Rectal smooth muscle tissue (tissue), 1 donor: ENCODE data around the gene SIM2.

Experiments
- H3K27ac ChIP-seq: one replicate; pipeline ENCODE4 v1.7.0; 2013; ENCODE audit warnings: low read depth, low read length, inconsistent platforms
- H3K27me3 ChIP-seq: one replicate; pipeline ENCODE4 v1.7.0; 2013; ENCODE audit warnings: low read length; ENCODE audit not compliant: control insufficient read depth, insufficient read depth
- H3K36me3 ChIP-seq: one replicate; pipeline ENCODE4 v1.7.0; 2013; ENCODE audit warnings: low read length; ENCODE audit not compliant: control insufficient read depth, insufficient read depth
- H3K4me1 ChIP-seq: one replicate; pipeline ENCODE4 v1.7.0; 2013; ENCODE audit warnings: low read length; ENCODE audit not compliant: control insufficient read depth, insufficient read depth
- H3K4me3 ChIP-seq: one replicate; pipeline ENCODE4 v1.7.0; 2013; ENCODE audit warnings: low read length
- H3K9ac ChIP-seq: one replicate; pipeline ENCODE4 v1.7.0; 2013; ENCODE audit warnings: low read length

SIM2 gene

GRCh38 chr21:36759348-36760083, 60.6 kb downstream of the SIM2 start:
- Histone ChIP-seq H3K27me3 (no peaks in the 10 kb centered on the region), H3K4me3 (no peak overlapping the region), H3K36me3 (no peaks in the 10 kb centered on the region), H3K4me1 (no peaks in the 10 kb centered on the region), H3K9ac (no peak overlapping the region), H3K27ac (no peak overlapping the region)

DNA sequence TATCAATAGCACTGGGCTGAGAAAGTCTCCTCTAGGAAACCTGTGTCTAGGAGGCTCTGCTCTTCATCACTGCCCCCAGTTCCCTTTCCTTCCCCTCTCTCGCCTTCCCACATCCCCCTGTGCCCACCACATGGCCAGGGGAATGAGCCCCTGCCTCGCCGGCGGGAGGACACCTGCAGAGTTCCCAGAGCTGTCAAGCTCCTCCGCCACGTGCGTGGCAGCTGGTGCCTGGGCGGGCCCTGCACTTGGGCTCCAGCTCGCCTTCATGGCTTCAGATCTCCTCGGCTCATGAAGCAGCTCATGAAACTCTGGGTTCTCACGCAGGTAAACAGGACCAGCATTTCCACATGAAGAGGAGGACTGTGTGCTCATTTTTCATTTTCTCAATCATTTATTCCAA, 62.8 kb downstream of the SIM2 start:
- H3K4me3 ChIP-seq = no peak overlapping the region
- H3K27me3 ChIP-seq = no peaks in the 10 kb centered on the region
- no peak overlapping the region for H3K9ac ChIP-seq
- H3K27ac ChIP-seq = no peak overlapping the region
- H3K4me1 ChIP-seq = no peaks in the 10 kb centered on the region
- no peaks in the 10 kb centered on the region for H3K36me3 ChIP-seq

DNA sequence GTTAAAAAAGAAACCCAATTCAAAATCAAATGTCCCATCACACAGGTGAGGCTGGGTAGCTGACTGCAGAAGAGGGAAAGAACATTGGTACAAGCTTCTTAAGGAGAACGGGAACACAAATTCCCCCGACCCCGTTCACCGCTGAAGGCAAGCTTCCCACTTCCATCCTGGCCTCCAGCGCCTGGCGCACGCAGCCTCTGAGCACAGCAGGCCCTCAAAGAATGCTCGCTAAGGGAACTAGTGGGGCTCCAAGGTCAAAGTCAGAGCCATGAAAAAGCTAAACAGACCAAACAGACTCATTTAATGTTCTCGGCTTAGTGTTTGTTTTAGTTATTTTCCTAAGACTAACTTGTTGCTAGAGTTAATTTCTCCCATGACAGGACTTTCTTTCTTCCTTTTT, 63.7 kb downstream of the SIM2 start:
- Histone ChIP-seq H3K27me3 (no peaks in the 10 kb centered on the region), H3K9ac (no peak overlapping the region), H3K4me3 (no peak overlapping the region), H3K27ac (no peak overlapping the region), H3K36me3 (no peaks in the 10 kb centered on the region), H3K4me1 (no peaks in the 10 kb centered on the region)

DNA sequence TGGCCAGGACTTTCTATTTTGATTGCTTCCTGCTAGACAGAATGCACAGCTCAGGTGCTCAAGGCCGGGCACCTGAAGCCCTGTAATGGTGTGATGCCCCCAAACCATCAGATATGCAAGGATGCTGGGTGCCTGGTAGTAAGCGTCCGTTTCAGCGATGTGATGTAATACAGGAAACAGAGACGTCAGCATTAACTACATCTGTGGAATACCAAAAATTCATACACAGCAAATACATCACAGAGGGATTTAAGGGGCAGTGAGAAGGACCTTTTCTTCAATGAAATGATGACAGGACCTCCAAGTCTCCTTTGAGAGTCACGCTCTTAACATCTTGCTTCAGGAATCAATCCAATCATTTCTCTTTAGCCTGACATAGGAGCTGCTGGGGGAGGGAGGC, 64.4 kb downstream of the SIM2 start:
- no peaks in the 10 kb centered on the region for H3K4me1 ChIP-seq
- no peak overlapping the region for H3K4me3 ChIP-seq
- no peak overlapping the region for H3K27ac ChIP-seq
- no peaks in the 10 kb centered on the region for H3K36me3 ChIP-seq
- no peaks in the 10 kb centered on the region for H3K27me3 ChIP-seq
- H3K9ac ChIP-seq = no peak overlapping the region

GRCh38 chr21:36765229-36765628, 66.3 kb downstream of the SIM2 start:
- no peaks in the 10 kb centered on the region for H3K36me3 ChIP-seq
- no peak overlapping the region for H3K4me3 ChIP-seq
- H3K4me1 ChIP-seq = no peaks in the 10 kb centered on the region
- H3K27ac ChIP-seq = no peak overlapping the region
- H3K27me3 ChIP-seq = no peaks in the 10 kb centered on the region
- H3K9ac ChIP-seq = no peak overlapping the region

GRCh38 chr21:36766511-36766910, 67.6 kb downstream of the SIM2 start:
- Histone ChIP-seq H3K9ac (no peak overlapping the region), H3K27ac (no peak overlapping the region), H3K4me1 (no peaks in the 10 kb centered on the region), H3K27me3 (no peaks in the 10 kb centered on the region), H3K36me3 (no peaks in the 10 kb centered on the region), H3K4me3 (no peak overlapping the region)

- H3K36me3 ChIP-seq = no peaks in the 10 kb centered on the region
- H3K4me3 ChIP-seq = no peak overlapping the region
- H3K27ac ChIP-seq = no peak overlapping the region
- no peaks in the 10 kb centered on the region for H3K4me1 ChIP-seq
- no peaks in the 10 kb centered on the region for H3K27me3 ChIP-seq
- no peak overlapping the region for H3K9ac ChIP-seq
Measured at GRCh38 chr21:36767096-36767495, 68.2 kb downstream of the SIM2 start.

DNA sequence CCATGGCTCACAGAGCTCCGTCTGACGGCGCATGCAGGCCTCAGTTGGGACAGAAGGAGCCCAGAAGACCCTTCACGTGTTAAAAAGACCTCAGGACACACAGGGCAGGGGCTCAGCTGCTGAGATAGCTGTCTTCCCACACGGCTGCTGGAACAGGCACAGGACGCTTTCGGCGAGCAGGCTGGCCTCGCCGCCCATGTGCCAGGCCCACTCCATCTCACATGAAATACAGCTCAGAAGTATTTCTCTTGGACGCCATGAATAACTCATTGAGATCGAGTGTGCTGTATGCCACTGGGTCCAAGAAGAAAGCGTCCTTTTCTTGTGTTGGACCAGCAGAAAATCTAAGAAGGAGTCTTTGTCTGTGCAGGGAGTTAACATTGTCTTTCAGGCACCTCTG, 69.6 kb downstream of the SIM2 start:
- Histone ChIP-seq H3K27ac (no peak overlapping the region), H3K36me3 (no peaks in the 10 kb centered on the region), H3K9ac (no peak overlapping the region), H3K4me1 (no peaks in the 10 kb centered on the region), H3K4me3 (no peak overlapping the region), H3K27me3 (no peaks in the 10 kb centered on the region)

DNA sequence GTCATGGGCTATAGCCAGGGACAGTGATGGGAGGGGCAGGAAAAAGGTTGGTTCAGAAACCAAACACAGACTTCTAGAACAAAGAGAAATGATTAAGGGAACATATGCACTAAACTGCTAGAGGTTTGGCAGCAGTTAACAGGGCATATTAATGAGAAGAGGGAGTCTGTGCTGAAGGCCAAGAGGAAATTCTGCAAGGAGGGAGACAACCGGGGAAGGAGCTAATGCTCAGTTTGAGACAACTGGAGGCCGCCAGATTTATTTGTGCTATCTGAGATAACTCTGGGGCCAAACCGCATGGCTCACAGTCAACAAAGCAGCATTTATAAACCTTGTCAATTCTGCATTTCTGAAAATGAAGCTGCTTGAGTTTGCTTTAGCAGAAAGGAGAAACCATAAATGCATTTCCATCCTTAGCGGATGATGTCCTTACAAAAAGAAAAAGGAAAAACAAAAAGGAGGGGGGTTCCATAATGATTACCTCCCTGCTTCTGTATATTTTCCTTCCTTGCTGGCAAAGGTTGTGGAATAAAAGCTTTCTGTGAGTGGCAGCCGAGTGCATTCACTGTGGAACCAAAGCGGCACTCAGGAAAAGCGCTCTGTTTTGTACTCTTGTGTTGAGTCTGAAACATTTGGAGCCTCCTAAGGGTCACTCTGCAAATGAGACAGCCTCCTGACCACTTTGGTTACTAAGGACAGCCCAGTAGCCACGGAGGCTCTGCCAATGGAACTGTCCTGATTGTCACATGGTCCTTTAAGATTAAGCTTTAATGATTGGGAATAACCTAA, 70.3 kb downstream of the SIM2 start:
- H3K36me3 ChIP-seq = no peaks in the 10 kb centered on the region
- no peak overlapping the region for H3K9ac ChIP-seq
- no peaks in the 10 kb centered on the region for H3K4me1 ChIP-seq
- no peak overlapping the region for H3K4me3 ChIP-seq
- H3K27ac ChIP-seq = no peak overlapping the region
- H3K27me3 ChIP-seq = no peaks in the 10 kb centered on the region

DNA sequence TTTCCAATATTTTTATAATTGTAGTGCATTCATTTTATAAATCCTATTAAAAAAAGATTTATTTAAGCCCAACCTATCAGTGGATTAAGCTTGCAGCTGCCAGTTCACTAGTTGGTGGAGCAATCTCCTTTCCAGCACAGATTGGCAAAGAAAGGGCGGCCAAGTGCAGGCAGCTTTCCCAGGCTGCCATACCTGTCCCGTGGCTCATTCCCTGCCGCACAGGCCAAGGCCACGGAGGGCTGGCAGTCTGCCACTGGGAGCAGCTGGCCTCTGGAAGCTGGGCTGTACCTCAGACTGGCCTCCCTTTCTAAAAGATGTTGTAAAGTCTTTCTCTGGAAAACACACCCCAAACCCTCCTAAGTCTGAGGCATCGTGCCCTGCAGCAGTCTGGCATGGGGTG, 74.2 kb downstream of the SIM2 start:
- Histone ChIP-seq H3K9ac (no peak overlapping the region), H3K27ac (no peak overlapping the region), H3K4me1 (no peaks in the 10 kb centered on the region), H3K4me3 (no peak overlapping the region), H3K36me3 (no peaks in the 10 kb centered on the region), H3K27me3 (no peaks in the 10 kb centered on the region)

GRCh38 chr21:36773995-36774394, 75.1 kb downstream of the SIM2 start:
- Histone ChIP-seq H3K27me3 (no peaks in the 10 kb centered on the region), H3K36me3 (no peaks in the 10 kb centered on the region), H3K4me1 (no peaks in the 10 kb centered on the region), H3K9ac (no peak overlapping the region), H3K27ac (no peak overlapping the region), H3K4me3 (no peak overlapping the region)

DNA sequence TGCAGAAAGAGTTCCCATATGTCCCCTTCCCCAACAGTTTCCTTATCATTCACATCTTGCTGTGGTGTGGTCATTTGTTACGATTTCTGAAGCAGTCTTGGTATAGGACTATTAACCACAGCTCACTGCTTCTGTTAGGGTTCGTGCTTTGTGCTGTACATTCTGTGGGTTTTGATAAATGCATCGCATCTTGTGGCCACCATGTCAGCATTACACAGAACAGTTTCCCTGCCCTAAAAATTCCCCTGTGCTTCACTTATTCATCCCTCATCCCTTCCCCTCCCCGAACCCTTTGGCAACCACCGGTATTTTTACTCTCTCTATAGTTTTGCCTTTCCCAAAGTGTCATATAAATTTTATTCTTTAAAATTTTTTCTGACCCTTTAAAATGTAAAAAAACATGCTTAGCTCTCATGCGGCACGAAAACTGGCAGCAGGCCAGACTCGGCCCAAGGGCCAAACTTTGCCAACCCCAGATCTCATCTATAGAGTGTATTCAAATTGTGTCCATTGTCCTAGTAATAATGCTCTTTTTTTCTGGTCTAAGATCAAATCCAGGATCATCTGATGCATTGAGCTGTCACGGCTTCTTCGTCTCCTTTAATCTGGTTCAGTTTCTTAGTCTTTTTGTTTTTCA, 78.2 kb downstream of the SIM2 start:
- H3K36me3 ChIP-seq = no peaks in the 10 kb centered on the region
- no peak overlapping the region for H3K27ac ChIP-seq
- no peak overlapping the region for H3K9ac ChIP-seq
- no peak overlapping the region for H3K4me3 ChIP-seq
- H3K4me1 ChIP-seq = no peaks in the 10 kb centered on the region
- no peaks in the 10 kb centered on the region for H3K27me3 ChIP-seq
